Measurements from ENCODE around the gene CHST15.

- TF ChIP-seq EZH2 (IDR thresholded peaks at IDR 0.05; ENCODE audit: borderline replicate concordance, low read depth, low read length, severe bottlenecking) (no peak), CTCF (IDR thresholded peaks at IDR 0.05; ENCODE audit: borderline replicate concordance, extremely low read depth, low read length, poor library complexity, severe bottlenecking) (no peak)
These were observed 88.3 kb downstream of the CHST15 start for GRCh38 chr10:124005091-124005490.
